RWPE1 (cell line): ENCODE results near the gene MELK.

ENCODE experiments used
- CTCF ChIA-PET: fragments of 350-600 bp; sonication (Branson Sonifier 250); formaldehyde crosslinking; extraction: SDS; loops from one replicate; lab custom pipeline; 2021; lab: Yijun Ruan, JAX
- POLR2A ChIA-PET: fragments of 400-600 bp; formaldehyde crosslinking; extraction: SDS; loops from one replicate; lab custom pipeline; 2020; ENCODE audit warnings: antibody characterized with exemption; ENCODE audit not compliant: low non-redundant PET; lab: Yijun Ruan, JAX
- DNase-seq: peaks from one replicate; pipeline ENCODE4 v3.0.0; 2012; ENCODE audit warnings: low spot score
- H3K27ac ChIP-seq: fragments of 450-650 bp; 2 replicates; pipeline ENCODE4 v1.5.1; 2017
- TF ChIP-seq, protein P1 (sequence below): fragments of 450-650 bp; conservative IDR thresholded peaks from 2 replicates; pipeline ENCODE4 v1.5.1; 2017; ENCODE audit warnings: low read depth, mild to moderate bottlenecking

Gene MELK

DNA sequence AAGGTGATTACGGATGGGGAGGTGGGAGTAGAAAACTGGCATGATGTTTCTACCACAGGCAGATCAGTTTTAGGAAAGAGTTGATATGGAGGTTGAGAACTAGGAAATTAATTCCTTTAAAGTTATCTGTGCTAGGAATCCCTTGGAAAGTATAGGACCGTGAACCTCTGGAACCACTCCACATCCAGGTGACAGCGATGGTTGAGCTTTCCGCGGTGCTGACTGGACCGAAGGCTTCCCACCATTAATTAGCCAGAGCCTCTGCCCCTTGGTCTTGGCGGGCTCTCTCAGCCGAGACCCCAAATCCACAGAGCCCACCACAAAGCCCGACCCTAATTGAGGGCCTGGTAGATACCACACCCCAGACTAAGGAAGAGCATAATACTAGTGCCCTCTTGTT, 147.3 kb downstream of the MELK start:
- POLR2A ChIA-PET = no interaction called here
- no peak for DNase-seq
- TF ChIP-seq, protein P1, sequence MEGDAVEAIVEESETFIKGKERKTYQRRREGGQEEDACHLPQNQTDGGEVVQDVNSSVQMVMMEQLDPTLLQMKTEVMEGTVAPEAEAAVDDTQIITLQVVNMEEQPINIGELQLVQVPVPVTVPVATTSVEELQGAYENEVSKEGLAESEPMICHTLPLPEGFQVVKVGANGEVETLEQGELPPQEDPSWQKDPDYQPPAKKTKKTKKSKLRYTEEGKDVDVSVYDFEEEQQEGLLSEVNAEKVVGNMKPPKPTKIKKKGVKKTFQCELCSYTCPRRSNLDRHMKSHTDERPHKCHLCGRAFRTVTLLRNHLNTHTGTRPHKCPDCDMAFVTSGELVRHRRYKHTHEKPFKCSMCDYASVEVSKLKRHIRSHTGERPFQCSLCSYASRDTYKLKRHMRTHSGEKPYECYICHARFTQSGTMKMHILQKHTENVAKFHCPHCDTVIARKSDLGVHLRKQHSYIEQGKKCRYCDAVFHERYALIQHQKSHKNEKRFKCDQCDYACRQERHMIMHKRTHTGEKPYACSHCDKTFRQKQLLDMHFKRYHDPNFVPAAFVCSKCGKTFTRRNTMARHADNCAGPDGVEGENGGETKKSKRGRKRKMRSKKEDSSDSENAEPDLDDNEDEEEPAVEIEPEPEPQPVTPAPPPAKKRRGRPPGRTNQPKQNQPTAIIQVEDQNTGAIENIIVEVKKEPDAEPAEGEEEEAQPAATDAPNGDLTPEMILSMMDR = no peak
- H3K27ac ChIP-seq = no peak overlapping the region
- CTCF ChIA-PET = no interaction called here

DNA sequence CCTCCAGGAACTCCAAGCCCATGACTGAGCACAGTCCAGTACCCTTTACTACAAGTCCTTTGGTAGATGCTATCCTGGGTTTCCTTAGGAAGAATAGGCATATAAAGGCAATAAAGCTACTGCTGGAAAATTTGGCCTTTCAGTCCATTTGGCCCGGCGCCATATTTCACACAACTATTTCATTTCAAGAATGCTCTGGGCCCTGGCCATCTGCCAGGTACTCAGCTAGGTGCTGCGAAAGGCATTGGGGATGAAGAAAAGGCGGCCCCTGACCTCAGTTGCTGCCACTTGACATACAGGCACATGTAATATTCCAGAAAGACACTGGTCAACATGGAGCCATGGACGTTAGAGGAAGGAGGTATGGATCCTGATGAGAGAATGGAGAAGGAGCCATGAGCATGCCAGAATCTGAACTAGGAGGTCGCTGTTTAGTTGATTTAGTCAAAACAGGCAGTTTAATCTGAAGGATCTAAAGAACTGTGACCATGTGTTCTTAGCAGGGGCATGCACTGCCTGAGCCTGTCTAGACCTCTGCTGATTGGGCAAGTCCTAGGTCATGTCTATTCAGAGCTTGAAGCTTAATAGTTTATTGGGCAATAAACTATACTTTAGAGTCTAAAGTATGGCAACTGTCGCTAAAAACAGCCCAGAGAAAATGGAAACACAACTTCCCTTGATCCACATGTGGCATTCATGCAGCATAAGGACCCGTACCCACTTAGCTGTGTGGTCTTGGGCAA, 149.3 kb downstream of the MELK start:
- TF ChIP-seq, protein P1 = no peak
- ChIA-PET CTCF (interaction anchor here (0.6 kb wide), 1 partner anchor 332 kb away, joined by 3 read pairs; no protein-coding TSS in a partner anchor), POLR2A (no interaction called here)
- no peak for DNase-seq
- H3K27ac ChIP-seq = no peak overlapping the region

DNA sequence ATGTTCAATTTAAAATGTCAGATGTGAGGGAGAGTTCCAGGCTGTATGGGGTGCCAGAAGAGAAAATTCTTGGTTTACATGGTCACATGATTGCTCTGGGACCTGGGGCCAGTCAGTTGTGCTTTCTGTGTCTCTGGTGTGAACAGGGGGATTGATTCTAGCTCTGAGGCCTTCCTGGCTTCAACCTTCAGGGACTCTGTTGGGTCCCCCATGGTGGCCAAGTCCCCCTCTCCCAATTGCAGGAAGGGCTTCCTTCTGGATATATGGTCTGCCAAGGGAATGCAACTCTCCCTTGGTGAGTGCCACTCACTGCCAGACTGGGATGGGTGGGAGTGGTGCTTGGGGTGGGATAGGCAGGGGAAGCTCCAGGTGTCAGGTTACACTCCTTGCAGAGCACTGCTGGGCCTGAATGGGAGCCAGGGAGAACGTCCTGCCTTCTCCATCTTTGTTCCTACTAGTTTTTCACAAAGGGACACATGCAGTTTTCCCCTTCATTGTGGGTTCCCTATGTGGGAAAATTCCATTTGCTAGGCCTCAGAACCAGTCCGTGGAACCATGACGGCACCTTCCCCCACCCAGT, 153.2 kb downstream of the MELK start:
- ChIA-PET POLR2A (no interaction called here), CTCF (no interaction called here)
- H3K27ac ChIP-seq = no peak overlapping the region
- TF ChIP-seq, protein P1 = no peak
- DNase-seq = no peak
